GM12865 (cell line): Measurements from ENCODE around the gene VPS26B.

ENCODE experiments used
- DNase-seq: peaks from one replicate; pipeline ENCODE4 v3.0.0; 2010; ENCODE audit warnings: low read depth
- H3K4me3 ChIP-seq: 2 replicates; pipeline ENCODE4 v1.5.1; 2011; ENCODE audit warnings: mild to moderate bottlenecking, low read depth, low read length, control low read depth
- CTCF ChIP-seq: IDR thresholded peaks from 2 replicates; pipeline ENCODE4 v1.5.1; 2011; ENCODE audit warnings: low read length, control low read depth, low read depth, inconsistent platforms; ENCODE audit not compliant: insufficient read depth; ENCODE audit errors: missing control alignments

Gene VPS26B

GRCh38 chr11:134223121-134223520 is 1.4 kb upstream of the VPS26B start:
- peak; percentile 16 for DNase-seq
- no peak for TF ChIP-seq CTCF
- H3K4me3 ChIP-seq, result peak overlapping the region; percentile 94

GRCh38 chr11:134224710-134225664 is 516 bp downstream of the VPS26B start:
- TF ChIP-seq CTCF, result no peak
- peak; percentile 58 for DNase-seq
- peak overlapping the region; percentile 94 for H3K4me3 ChIP-seq

- no peak for TF ChIP-seq CTCF
- no peak overlapping the region for H3K4me3 ChIP-seq
- no peak for DNase-seq
Observed at GRCh38 chr11:134226806-134227325, 2.4 kb downstream of the VPS26B start.

GRCh38 chr11:134228625-134229024 is 4.2 kb downstream of the VPS26B start:
- peak; percentile 90 for DNase-seq
- no peak overlapping the region for H3K4me3 ChIP-seq
- no peak for TF ChIP-seq CTCF

- no peak for TF ChIP-seq CTCF
- no peak overlapping the region for H3K4me3 ChIP-seq
- DNase-seq, result no peak
Observed at GRCh38 chr11:134229126-134229790, 4.8 kb downstream of the VPS26B start.

- DNase-seq, result peak; percentile 43
- H3K4me3 ChIP-seq, result no peak overlapping the region
- TF ChIP-seq CTCF, result no peak
Observed at GRCh38 chr11:134230339-134230738, 5.9 kb downstream of the VPS26B start.
